Vagina (tissue), 2 donors: Measurements from ENCODE around the gene TAF10. TPM values are rescaled to one million over a fixed set of nuclear protein-coding genes. Genes with fewer than 3 reads are reported as not detected.
A peak's percentile ranks its signal among the peaks of the same experiment; 100 is the strongest.

Source experiments
- DNase-seq, 2 donors: peaks; one replicate each; pipeline ENCODE4 v3.0.0-alpha.2; 2017; ENCODE audit errors: extremely low spot score in 2 of 2
- H3K27ac ChIP-seq: fragments of 200-600 bp; sonication (generic); one replicate; pipeline ENCODE4 v1.5.1; 2019
- H3K27me3 ChIP-seq: fragments of 200-600 bp; sonication (generic); one replicate; pipeline ENCODE4 v1.5.1; 2019
- H3K36me3 ChIP-seq, 2 donors: fragments of 200-600 bp; sonication (generic); one replicate each; pipeline ENCODE4 v1.5.1; 2017 to 2019
- H3K4me1 ChIP-seq: fragments of 200-600 bp; sonication (generic); one replicate; pipeline ENCODE4 v1.5.1; 2019
- H3K4me3 ChIP-seq, 2 donors: fragments of 200-600 bp; sonication (generic); 1 replicate in 1 of 2; 2 replicates in 1 of 2; pipeline ENCODE4 v1.5.1; 2016 to 2019
- H3K9me3 ChIP-seq: fragments of 200-600 bp; sonication (generic); one replicate; pipeline ENCODE4 v1.5.1; 2019
- CTCF ChIP-seq, 3 experiments: fragments of 450-650 bp in 2 of 3; fragments of 200-600 bp in 1 of 3; sonication (generic) in 1 of 3; IDR thresholded peaks; one replicate each; pipeline ENCODE4 v1.5.1; 2017 to 2019; ENCODE audit warnings: antibody characterized with exemption in 3 of 3, mild to moderate bottlenecking in 2 of 3, moderate library complexity in 2 of 3
- POLR2A ChIP-seq, 2 donors: fragments of 450-650 bp; IDR thresholded peaks; one replicate each; pipeline ENCODE4 v1.6.1; 2017; ENCODE audit warnings: antibody characterized with exemption in 2 of 2, mild to moderate bottlenecking in 2 of 2, moderate library complexity in 2 of 2
- POLR2AphosphoS5 ChIP-seq, 2 donors: sonication (generic); formaldehyde crosslinking; IDR thresholded peaks; one replicate each; pipeline ENCODE4 v1.9.0; 2017; ENCODE audit warnings: antibody characterized with exemption in 2 of 2, mild to moderate bottlenecking in 2 of 2, low read depth in 1 of 2; ENCODE audit not compliant: insufficient read depth in 1 of 2
- intact Hi-C: fragments of 100-400 bp; cut with DNase I; formaldehyde crosslinking; loops from one replicate; pipeline ENCODE4 v1.15.1; 2023
- total RNA-seq: library from RNA; depleted of rRNA; stranded (reverse); fragments of >200 nt; gene quantifications from one replicate; pipeline ENCODE4 v1.2.3, GENCODE V29; 2016

TAF10 gene
- total RNA-seq, 1 donor from 2014 or later = 48.1 TPM

- Histone ChIP-seq H3K27me3 (no peaks in the 10 kb centered on the region), H3K4me3 (no peak overlapping the region), H3K36me3 (no peaks in the 10 kb centered on the region), H3K4me1 (peaks cover 17% of the 10 kb centered on the region), H3K9me3 (no peaks in the 10 kb centered on the region), H3K27ac (no peak overlapping the region)
- no peak for DNase-seq
- intact Hi-C loops = loop anchor here (10.0 kb wide), 1 partner anchor 48 kb away; the partner anchor contains the start of genes ILK and RRP8
- no peak for TF ChIP-seq POLR2AphosphoS5 (IDR thresholded peaks at IDR 0.05; ENCODE audit: insufficient read depth in 1 of 2, low read depth in 1 of 2)
- TF ChIP-seq CTCF (IDR thresholded peaks at IDR 0.05) = no peak
- TF ChIP-seq POLR2A (IDR thresholded peaks at IDR 0.05) = no peak
Measured at GRCh38 chr11:6653097-6653496, 41.1 kb upstream of the TAF10 start.

GRCh38 chr11:6652182-6652581, 40.2 kb upstream of the TAF10 start:
- no peak for TF ChIP-seq POLR2AphosphoS5 (IDR thresholded peaks at IDR 0.05; ENCODE audit: insufficient read depth in 1 of 2, low read depth in 1 of 2)
- no peak for TF ChIP-seq POLR2A (IDR thresholded peaks at IDR 0.05)
- no peak for TF ChIP-seq CTCF (IDR thresholded peaks at IDR 0.05)
- Histone ChIP-seq H3K36me3 (no peaks in the 10 kb centered on the region), H3K4me3 (no peak overlapping the region), H3K27ac (no peak overlapping the region), H3K4me1 (peaks cover 24% of the 10 kb centered on the region), H3K9me3 (no peaks in the 10 kb centered on the region), H3K27me3 (no peaks in the 10 kb centered on the region)
- intact Hi-C loops = loop anchor here (10.0 kb wide), 1 partner anchor 47 kb away; the partner anchor contains the start of genes ILK and RRP8
- no peak for DNase-seq

- Histone ChIP-seq H3K36me3 (no peaks in the 10 kb centered on the region), H3K9me3 (no peaks in the 10 kb centered on the region), H3K4me1 (peaks cover 36% of the 10 kb centered on the region), H3K27me3 (no peaks in the 10 kb centered on the region), H3K27ac (peak overlapping the region; percentile 23), H3K4me3 (no peak overlapping the region)
- TF ChIP-seq POLR2AphosphoS5 (IDR thresholded peaks at IDR 0.05; ENCODE audit: insufficient read depth in 1 of 2, low read depth in 1 of 2) = no peak
- no peak for TF ChIP-seq POLR2A (IDR thresholded peaks at IDR 0.05)
- no peak for TF ChIP-seq CTCF (IDR thresholded peaks at IDR 0.05)
- intact Hi-C loops = loop anchor here (10.0 kb wide), 1 partner anchor 46 kb away; the partner anchor contains the start of genes ILK and RRP8
- no peak for DNase-seq
Measured at GRCh38 chr11:6650980-6651379, 39.0 kb upstream of the TAF10 start.

- TF ChIP-seq POLR2A (IDR thresholded peaks at IDR 0.05) = no peak
- TF ChIP-seq POLR2AphosphoS5 (IDR thresholded peaks at IDR 0.05; ENCODE audit: insufficient read depth in 1 of 2, low read depth in 1 of 2) = no peak
- TF ChIP-seq CTCF (IDR thresholded peaks at IDR 0.05) = no peak
- no peaks in the 10 kb centered on the region for H3K36me3 ChIP-seq
- H3K4me1 ChIP-seq = peaks cover 40% of the 10 kb centered on the region
- intact Hi-C loops = loop anchor here (10.0 kb wide), 1 partner anchor 45 kb away; the partner anchor contains the start of genes ILK and RRP8
- H3K27ac ChIP-seq = peak overlapping the region; percentile 23
- no peaks in the 10 kb centered on the region for H3K27me3 ChIP-seq
- DNase-seq = no peak
- no peak overlapping the region for H3K4me3 ChIP-seq
- H3K9me3 ChIP-seq = no peaks in the 10 kb centered on the region
Measured at GRCh38 chr11:6650104-6650503, 38.1 kb upstream of the TAF10 start.

GRCh38 chr11:6648501-6648900, 36.5 kb upstream of the TAF10 start:
- H3K4me1 ChIP-seq = peaks cover 25% of the 10 kb centered on the region
- no peaks in the 10 kb centered on the region for H3K27me3 ChIP-seq
- no peak overlapping the region for H3K4me3 ChIP-seq
- intact Hi-C loops = no loop called here
- DNase-seq = peak in 1 of 2 donors; percentile 56
- no peaks in the 10 kb centered on the region for H3K9me3 ChIP-seq
- H3K27ac ChIP-seq = peak overlapping the region; percentile 63
- TF ChIP-seq POLR2A (IDR thresholded peaks at IDR 0.05) (no peak), POLR2AphosphoS5 (IDR thresholded peaks at IDR 0.05; ENCODE audit: insufficient read depth in 1 of 2, low read depth in 1 of 2) (no peak), CTCF (IDR thresholded peaks at IDR 0.05) (no peak)
- no peaks in the 10 kb centered on the region for H3K36me3 ChIP-seq
